PFSK-1 (cell line): Measurements from ENCODE around the gene CHST11.

Experiments
- POLR2AphosphoS5 ChIP-seq: IDR thresholded peaks from 2 replicates; pipeline ENCODE4 v1.6.1; 2012; ENCODE audit warnings: low read depth, mild to moderate bottlenecking, control low read depth, low read length, moderate library complexity
- TF ChIP-seq, protein P1 (sequence below), 2 experiments: IDR thresholded peaks; 2 replicates each; pipeline versions ENCODE4 v1.6.1 to v1.8.0; 2011 to 2012; ENCODE audit warnings: low read depth in 2 of 2, low read length in 2 of 2, control low read depth in 1 of 2, inconsistent platforms in 1 of 2, mild to moderate bottlenecking in 1 of 2, moderate library complexity in 1 of 2; ENCODE audit not compliant: insufficient read depth in 1 of 2

DNA sequence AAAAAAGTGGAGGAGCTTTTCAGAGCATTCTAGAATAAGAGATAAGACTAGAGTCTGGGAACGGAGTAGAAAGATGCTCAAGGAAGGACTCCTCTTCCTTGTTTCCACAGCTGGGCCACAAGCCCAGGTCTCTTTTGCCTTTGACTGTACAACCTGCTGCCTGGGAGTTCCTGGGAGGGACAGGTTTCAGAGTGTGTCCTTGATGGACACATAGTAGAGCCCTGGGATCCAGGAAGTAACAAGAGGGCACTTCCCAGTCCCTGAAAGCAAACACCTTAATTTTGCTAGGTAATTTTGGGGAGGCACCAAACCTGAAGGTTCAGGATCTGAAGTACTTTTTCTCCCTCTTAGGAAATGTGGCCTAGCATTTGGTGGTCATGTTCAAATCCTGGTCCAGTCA, 44.4 kb downstream of the CHST11 start:
- TF ChIP-seq, protein P1, sequence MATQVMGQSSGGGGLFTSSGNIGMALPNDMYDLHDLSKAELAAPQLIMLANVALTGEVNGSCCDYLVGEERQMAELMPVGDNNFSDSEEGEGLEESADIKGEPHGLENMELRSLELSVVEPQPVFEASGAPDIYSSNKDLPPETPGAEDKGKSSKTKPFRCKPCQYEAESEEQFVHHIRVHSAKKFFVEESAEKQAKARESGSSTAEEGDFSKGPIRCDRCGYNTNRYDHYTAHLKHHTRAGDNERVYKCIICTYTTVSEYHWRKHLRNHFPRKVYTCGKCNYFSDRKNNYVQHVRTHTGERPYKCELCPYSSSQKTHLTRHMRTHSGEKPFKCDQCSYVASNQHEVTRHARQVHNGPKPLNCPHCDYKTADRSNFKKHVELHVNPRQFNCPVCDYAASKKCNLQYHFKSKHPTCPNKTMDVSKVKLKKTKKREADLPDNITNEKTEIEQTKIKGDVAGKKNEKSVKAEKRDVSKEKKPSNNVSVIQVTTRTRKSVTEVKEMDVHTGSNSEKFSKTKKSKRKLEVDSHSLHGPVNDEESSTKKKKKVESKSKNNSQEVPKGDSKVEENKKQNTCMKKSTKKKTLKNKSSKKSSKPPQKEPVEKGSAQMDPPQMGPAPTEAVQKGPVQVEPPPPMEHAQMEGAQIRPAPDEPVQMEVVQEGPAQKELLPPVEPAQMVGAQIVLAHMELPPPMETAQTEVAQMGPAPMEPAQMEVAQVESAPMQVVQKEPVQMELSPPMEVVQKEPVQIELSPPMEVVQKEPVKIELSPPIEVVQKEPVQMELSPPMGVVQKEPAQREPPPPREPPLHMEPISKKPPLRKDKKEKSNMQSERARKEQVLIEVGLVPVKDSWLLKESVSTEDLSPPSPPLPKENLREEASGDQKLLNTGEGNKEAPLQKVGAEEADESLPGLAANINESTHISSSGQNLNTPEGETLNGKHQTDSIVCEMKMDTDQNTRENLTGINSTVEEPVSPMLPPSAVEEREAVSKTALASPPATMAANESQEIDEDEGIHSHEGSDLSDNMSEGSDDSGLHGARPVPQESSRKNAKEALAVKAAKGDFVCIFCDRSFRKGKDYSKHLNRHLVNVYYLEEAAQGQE (IDR thresholded peaks at IDR 0.05; ENCODE audit: insufficient read depth in 1 of 2, low read depth in 2 of 2, low read length in 2 of 2), result no peak
- no peak for TF ChIP-seq POLR2AphosphoS5
